GM19239 (cell line): ENCODE data around the gene PIK3CB.
"Not testable (repeated sequence)": the region's sequence is repeated elsewhere in the genome, so short reads cannot be mapped to it uniquely, and the experiment has no call there.

Source experiments
- DNase-seq: peaks from one replicate; pipeline ENCODE4 v3.0.0; 2011; ENCODE audit warnings: low spot score; ENCODE audit not compliant: insufficient read length
- FAIRE-seq: peaks from 2 replicates; lab custom pipeline; 2011; peaks lifted over from hg19 to GRCh38; lab: Jason Lieb, UNC

The PIK3CB gene

DNA sequence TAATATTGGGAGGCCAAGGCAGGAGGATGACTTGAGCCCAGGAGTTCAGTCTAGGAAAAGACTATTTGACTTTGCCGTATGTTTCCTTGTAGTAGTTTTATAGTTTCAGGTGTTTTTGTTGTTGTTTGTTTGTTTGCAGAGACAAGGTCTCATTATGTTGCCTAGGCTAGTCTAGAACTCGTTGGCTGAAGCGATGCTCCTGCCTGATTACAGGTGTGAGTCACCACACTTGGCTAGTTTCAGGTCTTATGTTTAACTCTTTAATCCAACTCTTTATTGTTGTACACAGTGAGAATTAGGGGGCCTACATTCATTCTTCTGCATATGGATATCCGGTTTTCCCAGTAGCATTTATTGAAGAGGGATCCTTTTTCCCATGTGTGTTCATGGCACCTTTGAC lies 194.2 kb downstream of the PIK3CB start:
- FAIRE-seq = no peak
- DNase-seq = no peak

DNA sequence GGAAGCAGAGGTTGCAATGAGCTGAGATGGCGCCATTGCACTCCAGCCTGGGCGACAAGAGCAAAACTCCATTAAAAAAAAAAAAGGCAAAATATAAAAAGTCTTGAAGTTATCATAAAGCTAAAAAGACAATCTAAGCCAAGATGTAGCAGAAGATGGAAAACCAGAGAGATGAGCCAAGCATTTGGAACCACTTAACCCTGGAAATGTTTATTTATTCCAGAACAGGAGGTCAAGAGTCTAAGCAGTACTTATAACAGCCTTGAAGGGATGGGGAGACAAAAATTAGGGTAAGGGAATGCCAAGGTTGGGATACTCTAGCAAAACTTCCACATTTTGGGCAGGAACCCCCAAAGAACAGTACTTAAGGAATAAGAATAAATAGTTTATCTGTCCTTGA lies 196.1 kb downstream of the PIK3CB start:
- FAIRE-seq = no peak
- no peak for DNase-seq

DNA sequence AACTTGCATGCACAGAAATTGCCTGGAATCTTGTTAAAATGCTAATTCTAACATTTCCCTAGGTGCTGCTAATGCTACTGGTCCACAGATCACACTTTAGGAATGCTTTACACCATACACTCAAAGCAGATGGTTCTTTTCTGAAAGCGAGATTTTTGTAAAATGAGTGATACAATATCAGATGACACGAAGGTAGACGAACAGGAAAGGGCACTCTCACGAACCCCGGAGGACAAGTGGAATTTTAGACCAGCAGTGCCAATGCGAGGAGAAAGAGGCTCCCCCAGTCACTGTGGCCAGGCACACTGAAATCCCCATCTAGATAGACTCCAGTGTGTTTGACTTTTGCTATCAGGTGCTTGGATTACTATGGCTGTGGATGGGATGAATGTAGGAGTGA lies 205.2 kb downstream of the PIK3CB start:
- DNase-seq = no peak
- no peak for FAIRE-seq

DNA sequence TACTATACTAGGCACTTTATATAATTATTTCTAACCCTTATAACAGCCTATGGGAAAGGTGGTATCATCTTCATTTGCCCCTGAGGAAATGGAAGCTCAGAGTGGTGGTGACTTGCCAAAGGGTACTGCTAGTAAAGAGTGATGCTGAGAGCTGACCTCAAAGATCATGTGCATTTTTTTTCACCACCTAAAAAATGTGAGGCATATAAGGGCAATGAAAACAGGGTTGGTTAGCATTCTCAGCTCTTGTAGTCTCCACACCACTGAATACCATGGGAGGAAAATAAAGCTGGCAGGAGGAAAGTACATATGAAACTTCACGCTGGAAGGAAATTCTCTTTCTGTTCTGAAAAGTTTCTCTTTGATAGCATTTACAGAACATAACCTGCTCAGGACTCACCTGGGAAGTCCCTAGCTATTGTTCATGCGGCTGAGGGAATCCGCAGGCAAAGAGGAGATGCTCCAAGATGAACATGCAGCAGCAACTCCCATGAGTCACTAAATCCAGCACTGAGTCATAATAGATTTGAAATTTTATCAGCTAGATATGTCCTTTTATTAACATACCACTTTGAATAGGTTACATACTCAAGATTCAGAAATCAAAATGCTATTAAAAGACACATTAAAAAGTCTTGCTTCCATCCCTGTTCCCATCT lies 208.9 kb downstream of the PIK3CB start:
- no peak for DNase-seq
- no peak for FAIRE-seq

DNA sequence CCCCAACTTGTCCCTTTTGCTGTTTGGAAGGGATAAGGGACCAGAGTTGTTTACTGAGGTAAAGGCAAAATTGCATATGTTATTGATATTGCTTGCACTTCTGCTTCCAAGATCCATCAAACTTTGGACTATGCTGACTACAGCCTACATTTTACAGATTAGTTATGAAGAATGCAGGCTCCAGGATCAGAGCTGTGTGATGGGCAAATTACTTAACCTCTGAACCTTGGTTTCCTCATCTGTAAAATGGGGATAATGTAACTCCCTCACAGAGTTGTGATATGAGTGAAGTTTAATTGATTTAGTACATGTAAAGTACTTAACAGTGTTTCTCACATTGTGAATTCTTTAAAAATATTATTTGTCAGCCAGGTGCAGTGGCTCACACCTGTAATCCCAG lies 210.2 kb downstream of the PIK3CB start:
- FAIRE-seq = no peak
- no peak for DNase-seq

DNA sequence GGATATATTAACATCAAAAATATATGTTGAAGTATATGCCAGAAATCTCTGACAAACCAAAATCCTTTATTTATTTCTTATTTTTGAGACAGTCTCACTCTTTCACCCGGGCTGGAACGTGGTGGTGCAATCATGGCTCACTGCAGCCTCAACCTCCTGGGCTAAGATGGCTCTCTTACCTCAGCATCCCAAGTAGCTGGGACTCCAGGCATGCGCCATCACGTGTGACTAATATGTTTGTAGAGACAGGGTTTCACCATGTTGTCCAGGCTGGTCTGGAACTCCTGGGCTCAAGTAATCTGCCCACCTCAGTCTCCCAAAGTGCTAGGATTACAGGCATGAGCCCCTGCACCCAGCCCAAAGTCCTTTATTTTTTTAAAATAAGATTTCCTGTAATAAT lies 214.3 kb downstream of the PIK3CB start:
- FAIRE-seq = no peak
- no peak for DNase-seq

DNA sequence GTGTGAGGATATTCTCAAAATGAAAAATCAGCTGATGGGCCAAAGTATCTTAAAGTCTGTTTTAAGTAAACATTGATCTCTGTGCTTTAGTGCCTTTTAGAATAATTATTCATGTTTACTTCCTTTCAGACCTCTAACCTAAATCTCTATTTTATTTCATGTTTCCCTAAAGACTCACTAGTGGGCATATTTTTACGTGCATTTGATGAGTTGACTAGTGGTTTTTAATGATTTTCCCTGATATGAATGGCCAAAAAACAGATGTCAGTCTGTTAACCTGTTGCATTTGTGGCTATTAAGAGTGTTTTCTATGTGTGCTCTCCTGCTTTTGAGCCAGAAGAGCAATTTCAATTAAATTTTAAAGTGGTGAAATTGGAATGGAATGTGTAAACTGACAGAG lies 219.3 kb downstream of the PIK3CB start:
- DNase-seq = no peak
- FAIRE-seq = no peak

DNA sequence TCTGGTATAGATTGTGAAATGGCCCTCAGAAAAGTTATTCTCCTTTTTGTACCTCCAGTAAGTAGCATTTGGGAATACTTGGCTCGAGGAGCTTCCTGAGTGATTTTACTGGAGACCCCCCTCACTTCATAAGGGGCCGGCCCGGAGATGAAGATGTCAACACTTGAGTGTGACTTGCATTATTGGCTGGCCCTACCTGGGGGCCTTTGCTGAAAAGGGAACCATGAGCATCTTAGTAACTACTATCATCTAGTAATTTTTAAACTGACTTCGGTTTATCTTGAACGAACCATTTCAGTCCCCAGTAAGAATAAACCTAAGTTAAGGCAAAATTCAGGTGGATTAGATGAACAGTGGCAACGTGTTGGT lies 224.8 kb downstream of the PIK3CB start:
- DNase-seq = no peak
- peak; percentile 58 for FAIRE-seq

DNA sequence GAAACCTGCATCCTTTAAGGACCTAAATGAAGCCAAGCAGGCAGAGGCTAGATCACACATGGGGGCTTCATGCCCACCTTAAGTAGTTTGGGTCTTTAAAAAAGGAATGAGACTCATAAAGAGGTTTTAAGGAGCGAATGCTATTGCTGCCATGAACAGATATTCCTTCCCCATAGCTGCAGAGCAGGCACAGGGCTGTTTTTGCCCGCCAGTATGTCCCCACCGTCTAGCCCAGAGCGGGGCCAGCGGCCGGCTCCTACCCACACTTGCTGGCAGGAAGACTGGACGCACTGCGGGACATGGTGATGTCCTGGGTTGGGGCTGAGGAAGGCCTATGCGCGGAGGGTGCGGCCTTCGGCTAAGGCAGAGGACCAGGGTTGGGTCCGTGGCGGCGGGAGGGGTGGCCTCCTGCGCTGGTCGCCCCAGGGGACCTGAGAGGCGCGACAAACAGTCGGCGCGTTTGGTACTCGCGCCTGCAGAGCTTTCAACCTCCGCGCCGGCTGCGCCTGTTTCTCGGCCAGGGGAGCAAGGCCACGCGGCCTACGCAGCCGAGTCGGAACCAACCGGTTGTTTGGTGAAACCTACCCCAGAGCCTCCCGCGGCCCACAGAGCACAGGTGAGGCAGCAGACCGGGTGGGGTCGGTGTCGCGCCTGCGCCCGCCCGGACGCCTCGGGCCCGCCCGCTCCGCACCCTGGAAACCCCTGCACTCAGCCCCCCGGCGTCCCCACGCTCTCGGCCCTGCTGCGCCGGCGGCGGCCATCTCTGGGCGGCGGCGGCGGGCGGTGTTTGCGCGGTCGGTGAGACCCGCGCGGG lies 226.2 kb downstream of the PIK3CB start, which contains the start of gene FAIM:
Gene FAIM (plus strand): TSS at position 450 of the 814 bp plus-strand sequence. CDS start 10,956 bp downstream, outside the sequence.
- peak; percentile 88 for FAIRE-seq

DNA sequence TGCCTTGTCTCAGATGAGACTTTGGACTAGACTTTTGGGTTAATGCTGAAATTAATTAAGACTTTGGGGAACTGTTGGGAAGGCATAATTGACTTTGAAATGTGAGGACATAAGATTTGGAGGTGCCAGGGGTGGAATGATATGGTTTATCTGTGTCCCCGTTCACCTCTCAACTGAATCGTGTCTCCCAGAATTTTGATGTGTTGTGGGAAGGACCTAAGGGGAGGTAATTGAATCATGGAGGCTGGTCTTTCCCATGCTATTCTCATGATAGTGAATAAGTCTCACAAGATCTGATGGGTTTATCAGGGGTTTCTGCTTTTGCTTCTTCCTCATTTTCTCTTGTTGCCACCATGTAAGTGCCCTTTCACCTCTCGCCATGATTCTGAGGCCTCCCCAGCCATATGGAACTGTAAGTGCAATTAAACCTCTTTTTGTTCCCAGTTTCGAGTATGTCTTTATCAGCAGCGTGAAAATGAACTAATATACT lies 230.6 kb downstream of the PIK3CB start:
- DNase-seq = not testable (repeated sequence)

More for the DNA sequence above, 226.2 kb downstream of the PIK3CB start, which contains the start of gene FAIM:
- peak; percentile 49 for DNase-seq

More for the DNA sequence above, 230.6 kb downstream of the PIK3CB start:
- FAIRE-seq = not testable (repeated sequence)
